Stimulated activated CD4-positive, alpha-beta T cell treated with anti-CD3 and anti-CD28 coated beads, TNF-alpha, amount 100 ng/mL, for 4 hours (primary cell): ENCODE data around the gene BCL11A.
"Not testable (repeated sequence)": the region's sequence is repeated elsewhere in the genome, so short reads cannot be mapped to it uniquely, and the experiment has no call there.

Experiments used
- DNase-seq, 3 experiments: peaks; one replicate each; pipeline ENCODE4 v3.0.0-alpha.2; 2020; ENCODE audit warnings: low read depth in 3 of 3

The BCL11A gene

GRCh38 chr2:60437080-60437696 is 116.3 kb downstream of the BCL11A start:
- DNase-seq: no peak

DNA sequence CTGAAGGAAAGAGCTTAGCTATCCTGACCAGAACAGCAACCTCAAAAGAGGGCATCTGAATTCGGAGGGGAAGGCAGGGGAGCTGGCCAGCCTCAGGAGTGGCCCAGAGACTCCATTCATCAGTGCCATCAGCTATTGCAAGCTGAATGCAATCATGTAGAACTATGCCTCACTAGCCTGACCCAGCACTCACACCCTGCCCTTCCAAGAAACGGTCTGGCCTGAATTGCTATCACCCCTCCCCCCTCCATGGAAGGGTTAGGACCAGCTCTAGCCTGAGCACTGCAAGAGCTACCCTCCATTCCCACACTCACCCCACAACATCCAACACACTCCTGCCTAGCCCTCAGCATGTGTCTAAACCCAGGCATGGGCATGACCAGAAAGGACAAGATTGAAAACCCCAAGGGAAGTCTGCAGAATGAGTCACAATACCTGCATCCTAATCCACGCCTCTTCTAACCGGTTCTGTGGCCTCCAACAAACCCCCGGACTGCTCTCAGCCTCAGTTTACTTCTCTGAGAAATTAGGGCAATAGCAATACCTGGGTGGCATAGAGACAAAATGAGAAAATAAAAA is 120.3 kb downstream of the BCL11A start:
- DNase-seq: no peak

GRCh38 chr2:60432035-60432601 is 121.3 kb downstream of the BCL11A start:
- DNase-seq: no peak

- DNase-seq: no peak
These were observed 123.8 kb downstream of the BCL11A start for GRCh38 chr2:60429681-60430080.

GRCh38 chr2:60426880-60427279 is 126.6 kb downstream of the BCL11A start:
- no peak for DNase-seq

GRCh38 chr2:60426341-60426740 is 127.1 kb downstream of the BCL11A start:
- no peak for DNase-seq

- DNase-seq: no peak
These were observed 129.2 kb downstream of the BCL11A start for GRCh38 chr2:60424233-60424632.

DNA sequence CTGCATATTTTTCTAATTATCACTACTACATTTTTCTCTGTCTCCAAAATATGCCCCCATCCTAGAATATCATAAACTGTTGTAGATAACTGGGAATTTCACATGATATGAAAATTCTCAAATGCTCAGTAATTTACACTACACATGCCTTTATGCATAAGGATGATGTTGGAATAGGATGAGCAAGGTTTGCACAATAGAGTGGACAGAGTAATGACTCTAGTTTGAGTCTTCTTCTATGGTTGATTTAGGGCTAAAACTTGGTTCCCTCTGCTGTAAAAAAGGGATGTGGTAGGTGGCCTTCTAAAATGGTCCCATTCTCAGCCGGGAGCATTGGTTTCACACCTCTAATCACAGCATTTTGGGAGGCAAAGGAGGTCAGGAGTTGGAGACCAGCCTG is 129.9 kb downstream of the BCL11A start:
- DNase-seq: no peak

DNA sequence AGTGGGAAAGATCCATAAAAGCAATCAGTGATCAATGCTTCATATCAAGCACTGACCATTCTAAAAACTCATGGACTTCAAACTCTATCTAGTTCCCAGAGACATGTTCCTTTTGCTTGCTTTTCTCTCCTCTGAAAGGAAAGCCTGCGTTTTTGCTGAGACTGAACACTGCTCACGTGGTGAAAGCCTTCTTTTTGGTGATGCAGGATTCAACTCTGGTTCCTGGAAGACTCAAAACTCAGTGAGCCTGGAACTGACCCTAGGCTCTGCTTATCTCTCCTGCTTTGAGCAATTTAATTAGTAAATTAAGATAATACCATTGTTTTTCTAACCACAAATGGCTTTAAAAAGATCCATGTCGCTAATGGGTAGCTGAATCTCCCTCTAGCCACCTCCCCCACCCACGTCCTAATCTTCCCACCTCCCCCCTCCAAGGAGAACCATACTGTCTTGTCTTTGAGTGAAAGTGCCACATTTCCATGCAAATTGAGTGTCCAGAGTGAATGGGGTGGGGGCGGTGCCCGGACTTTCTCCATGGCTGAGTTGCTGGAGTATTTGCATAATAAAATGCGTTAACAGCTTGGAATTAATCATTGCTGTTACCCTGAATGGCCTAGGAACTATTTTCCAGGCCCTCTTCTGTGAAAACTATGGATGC is 130.5 kb downstream of the BCL11A start:
- no peak for DNase-seq

DNA sequence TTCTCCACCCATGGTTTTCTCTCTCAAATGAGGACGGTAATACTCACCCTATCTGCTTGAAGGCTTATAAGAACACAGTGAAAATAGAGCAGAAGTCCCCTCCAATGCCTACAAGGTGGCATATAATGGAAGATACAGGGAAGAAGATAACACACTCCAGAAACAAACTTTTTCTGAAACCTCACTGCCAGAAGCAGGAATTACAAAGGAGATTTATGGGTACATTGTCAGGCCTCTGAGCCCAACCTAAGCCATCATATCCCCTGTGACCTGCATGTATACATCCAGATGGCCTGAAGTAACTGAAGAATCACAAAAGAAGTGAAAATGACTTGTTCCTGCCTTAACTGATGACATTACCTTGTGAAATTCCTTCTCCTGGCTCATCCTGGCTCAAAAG is 136.2 kb downstream of the BCL11A start:
- DNase-seq: not testable (repeated sequence)

DNA sequence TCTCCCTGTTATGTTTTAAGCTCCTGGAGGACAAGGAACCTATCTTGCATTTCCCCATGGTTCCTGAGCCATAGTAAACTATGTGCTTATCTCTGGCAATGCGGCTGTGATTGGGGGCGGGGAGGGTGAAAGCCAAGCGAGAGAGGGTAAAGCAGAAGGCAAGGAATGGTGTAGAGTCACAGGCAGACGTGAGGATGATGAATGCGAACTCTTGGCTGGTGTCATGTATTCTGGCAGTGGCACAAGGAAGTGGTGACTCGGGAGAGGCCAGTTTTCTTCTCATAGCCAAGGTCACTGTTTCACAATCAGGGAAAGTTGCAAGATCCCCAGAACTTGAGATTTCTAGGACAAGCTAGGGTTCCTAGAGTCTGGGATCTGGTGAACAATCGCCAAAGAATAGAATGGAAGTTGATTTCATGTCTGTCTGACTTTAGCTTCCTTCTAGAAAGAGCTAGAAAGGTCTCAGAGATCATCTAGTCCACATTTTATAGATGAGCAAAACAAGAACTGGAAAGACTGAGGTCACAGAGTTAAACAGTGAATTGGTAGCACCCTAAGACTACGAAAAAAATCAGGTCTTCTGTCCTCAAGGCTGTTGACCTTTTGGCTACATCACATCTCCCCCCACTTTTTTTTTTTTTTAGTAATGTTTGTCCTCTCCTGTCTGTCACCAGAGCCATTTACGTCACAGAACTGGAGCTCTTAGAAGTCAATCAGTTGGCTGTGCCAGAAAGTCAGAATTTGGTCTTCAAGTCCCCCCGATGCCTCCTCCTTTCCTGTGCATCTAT is 137.0 kb downstream of the BCL11A start:
- DNase-seq: no peak

DNA sequence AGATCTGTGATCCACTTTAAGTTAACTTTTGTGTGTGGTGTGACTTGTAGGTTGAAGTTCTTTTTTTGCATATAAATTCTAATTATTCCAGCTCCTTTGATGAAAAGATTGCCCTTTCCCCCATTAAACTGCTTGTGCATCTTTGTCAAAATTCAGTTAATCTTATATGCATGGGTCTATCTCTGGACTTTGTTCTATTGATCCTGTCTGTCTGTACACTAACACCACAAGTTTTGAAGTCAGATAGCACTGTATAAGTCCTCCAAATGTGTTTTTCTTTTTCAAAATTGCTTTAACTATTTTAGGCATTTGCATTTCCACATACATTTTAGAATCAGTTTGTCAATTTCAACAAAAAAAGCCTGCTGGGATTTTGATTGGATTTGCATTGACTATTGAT is 137.6 kb downstream of the BCL11A start:
- no peak for DNase-seq

GRCh38 chr2:60414495-60415138 is 138.8 kb downstream of the BCL11A start:
- no peak for DNase-seq

DNA sequence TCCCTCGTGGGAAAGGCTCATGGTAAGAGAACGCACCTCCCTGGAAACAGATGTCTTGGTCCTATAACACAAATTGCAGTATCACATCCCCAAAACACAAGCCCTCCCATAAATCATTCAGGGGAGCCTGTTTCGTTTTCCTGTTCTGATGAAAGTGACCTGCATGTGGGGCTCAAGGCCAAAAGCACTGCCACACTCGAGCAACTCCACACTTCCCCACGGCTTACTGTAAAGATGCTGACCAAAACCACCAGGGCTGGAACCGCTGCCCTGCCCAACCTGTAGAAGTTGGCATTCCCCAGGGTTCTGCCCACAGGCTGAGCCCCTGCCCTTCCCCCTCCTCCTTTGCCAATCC is 139.7 kb downstream of the BCL11A start:
- no peak for DNase-seq

DNA sequence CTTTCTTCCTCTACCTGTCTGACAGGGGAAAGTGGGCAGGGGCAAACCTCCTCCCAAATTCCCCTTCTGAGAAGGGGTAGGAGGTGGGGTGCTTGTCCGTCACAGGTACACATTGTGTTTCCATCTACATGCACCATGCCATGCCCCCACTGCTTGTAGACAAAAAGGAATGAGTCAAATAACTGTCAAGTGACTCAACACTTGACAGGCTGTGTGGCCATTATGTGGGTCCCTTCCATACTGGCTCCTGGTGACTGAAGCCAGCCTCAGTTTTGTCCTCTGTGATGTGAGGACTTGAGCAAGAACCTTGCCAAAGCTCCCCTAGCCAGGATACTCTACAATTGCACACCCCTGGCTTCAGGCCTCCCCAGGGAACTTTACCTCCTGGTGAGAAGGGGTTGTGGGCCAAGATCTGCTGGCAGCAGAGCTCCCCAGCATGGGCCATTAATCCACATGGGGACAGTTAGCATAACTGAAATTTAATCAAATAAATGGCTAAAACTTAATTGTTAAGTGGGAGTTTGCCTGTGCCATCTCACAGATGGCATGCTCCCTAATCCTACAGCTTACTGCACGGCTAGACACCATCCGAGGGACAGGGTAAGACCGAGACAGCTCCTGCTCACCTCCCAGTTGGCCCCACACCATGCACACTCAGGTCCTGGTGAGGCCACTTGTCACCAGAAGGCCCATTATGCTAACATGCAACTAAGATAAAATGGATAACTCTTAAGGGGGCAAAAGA is 140.2 kb downstream of the BCL11A start:
- DNase-seq: no peak

DNA sequence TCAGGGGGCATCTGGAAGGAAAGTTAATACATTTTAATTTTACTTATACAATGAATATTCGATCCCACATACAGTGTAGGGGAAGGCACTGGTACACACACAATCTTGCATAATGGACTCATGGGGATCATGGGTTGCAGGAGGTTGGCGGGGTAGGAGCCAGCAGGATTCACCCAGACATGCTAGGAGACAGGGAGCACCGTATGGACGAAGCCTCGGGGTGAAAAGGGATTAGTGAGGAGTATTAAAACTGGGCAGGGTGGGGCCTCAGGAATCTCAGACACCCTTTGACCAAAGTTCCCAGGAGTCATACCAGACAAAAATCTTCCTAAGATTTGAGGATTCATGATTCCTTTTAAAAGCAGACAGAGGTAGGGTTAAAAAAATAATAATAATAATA is 140.8 kb downstream of the BCL11A start:
- DNase-seq: no peak

DNA sequence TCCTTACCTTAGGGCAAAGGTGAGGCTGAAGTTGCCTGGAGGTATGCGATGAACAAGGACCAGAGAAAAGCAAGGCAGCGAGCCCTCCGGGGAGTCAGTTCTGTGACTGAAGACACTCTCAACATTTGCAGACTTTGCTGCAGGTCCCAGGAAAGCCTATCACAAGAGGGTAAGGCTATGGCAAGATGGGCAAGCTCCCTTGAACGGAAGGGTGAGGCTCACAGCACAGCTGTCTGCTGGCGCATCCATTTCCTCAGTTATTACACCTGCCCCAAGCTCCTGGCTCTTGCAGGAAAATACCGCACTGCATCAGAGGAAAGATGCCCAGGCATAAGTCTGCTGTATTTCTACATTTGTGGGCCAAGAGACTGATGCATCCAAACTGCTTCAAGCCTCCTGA is 141.4 kb downstream of the BCL11A start:
- DNase-seq: no peak

DNA sequence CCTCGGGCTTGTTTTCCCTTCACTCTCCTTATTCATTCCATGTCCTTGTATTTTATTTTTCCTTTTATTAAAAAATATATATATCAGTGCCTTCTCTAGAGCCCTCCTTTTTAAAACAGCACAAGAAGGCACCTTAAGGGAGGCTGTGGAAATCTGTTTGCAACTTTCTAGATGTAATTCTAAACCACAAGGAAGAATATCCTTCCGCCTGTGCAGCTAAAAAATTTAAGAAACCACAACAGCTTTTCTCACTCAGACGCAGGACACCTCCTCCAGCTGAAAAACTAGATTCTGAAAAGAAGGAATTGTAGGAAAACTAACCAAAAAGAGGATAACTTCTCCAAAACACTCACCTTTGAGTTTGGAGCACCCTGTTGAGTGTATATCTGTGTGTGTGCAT is 142.2 kb downstream of the BCL11A start:
- DNase-seq: no peak

GRCh38 chr2:60410456-60411146 is 142.9 kb downstream of the BCL11A start:
- no peak for DNase-seq

GRCh38 chr2:60409531-60409871 is 144.0 kb downstream of the BCL11A start:
- no peak for DNase-seq
